NAMALWA (cell line): Measurements from ENCODE around the gene RPRD2.
A peak's percentile ranks its signal among the peaks of the same experiment; 100 is the strongest.
"Not testable (repeated sequence)": the region's sequence is repeated elsewhere in the genome, so short reads cannot be mapped to it uniquely, and the experiment has no call there.

ENCODE experiments used
- DNase-seq: peaks from one replicate; pipeline ENCODE4 v3.0.0-alpha.2; 2015; ENCODE audit warnings: low spot score

RPRD2 gene

DNA sequence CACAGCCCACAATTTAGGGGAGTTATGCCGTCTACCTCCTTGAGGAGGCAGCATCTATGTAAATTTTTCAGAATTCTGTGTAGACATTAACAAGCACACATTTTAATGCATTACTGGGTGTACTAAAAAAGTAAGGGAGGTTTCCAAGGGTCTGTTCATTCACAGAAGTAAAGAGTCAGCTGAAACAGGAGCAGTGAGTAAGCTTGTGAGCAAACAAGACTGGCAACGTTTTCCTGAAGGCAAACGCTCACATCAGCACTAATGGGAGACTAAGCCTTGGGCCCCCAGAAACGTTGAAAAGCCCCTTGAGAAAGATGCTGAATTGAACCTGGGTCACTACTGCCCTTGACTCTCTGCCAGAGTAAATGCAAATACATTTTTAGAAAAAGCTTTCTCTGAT lies 25.7 kb downstream of the RPRD2 start:
- no peak for DNase-seq

DNA sequence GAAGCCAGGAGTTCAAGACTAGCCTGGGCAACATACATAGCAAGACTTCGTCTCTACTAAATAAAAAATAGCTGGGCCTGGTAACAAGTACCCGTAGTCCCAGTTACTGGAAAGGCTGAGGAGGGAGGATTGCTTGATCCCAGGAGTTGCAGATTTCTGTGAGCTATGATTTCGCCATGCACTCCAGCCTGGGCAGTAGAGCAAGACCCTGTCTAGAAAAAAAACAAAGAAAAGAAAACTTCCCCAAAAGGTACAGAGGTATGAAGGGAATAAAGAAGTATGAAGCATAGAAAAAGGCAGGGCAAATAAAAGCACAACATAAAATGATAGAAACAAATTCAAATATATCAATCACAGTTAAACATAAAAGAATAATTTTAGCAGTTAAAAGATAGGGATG lies 28.7 kb downstream of the RPRD2 start:
- no peak for DNase-seq

DNA sequence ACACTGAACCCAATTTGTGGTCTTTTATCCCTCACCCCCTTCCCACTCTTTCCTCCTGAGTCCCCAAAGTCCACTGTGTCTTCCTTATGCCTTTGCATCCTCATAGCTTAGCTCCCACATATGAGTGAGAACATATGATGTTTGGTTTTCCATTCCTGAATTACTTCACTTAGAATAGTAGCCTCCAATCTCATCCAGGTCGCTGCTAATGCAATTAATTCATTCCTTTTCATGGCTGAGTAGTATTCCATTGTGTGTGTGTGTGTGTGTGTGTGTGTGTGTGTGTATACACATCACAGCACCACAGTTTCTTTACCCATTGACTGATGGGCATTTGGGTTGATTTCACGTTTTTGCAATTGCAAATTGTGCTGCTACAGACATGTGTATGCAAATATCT lies 31.2 kb downstream of the RPRD2 start:
- not testable (repeated sequence) for DNase-seq

DNA sequence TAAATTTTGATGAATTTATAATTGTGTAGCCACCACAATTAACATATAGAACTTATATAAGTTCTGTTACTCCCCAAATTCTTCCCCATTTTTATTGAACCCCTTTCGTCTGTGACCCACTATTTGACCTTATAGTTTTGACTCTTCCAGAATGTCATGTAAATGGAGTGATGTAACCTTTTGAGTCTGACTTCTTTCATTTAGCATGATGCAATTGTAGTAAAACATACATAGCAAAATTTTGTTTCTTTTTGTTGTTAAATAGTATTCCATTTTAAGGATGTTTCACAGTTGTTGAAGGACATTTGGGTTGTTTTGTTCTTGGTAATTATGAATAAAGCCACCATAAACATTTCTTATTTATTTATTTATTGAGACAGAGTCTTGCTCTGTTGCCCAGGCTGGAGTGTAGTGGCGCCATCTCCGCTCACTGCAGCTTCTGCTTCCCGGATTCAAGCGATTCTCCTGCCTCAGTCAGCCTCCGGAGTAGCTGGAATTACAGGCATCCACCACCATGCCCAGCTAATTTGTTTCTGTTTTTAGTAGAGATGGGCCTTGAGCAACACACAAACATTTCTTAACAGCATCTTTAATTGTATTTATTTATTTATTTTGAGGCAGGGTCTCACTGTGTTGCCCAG lies 33.6 kb downstream of the RPRD2 start:
- no peak for DNase-seq

DNA sequence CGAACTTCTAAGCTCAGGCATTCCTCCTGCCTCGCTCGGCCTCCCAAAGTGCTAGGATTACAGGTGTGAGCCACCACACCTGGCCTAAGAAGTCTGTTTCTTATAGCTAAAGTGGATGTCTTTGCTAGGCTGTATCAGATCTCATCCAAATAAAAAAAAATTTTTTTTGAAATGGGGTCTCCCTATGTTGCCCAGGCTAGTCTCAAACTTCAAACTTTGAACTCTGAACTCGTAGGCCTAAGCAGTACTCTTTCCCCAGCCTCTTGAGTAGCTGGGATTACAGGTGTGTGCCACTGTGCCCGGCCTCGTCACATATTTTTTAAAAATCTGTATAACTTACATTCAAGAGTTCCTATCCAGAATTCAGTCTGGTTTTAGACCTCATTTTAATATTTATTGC lies 40.5 kb downstream of the RPRD2 start:
- no peak for DNase-seq

DNA sequence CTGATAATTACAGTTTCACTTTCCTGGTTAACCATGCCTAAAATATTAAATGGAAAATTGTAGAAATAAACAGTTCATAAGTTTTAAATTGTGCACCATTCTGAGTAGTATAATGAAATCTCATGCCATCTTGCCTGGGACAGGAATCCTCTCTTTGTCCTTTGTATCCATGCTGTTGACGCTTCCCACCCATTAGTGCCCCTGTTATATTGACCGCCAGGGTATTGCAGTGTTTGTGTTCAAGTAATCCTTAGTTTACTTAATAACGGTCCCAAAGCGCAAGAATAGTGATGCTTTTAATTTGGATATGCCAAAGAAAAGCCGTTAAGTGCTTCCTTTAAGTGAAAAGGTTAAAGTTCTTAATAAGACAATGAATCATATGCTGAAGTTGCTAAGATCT lies 41.7 kb downstream of the RPRD2 start:
- DNase-seq = no peak

DNA sequence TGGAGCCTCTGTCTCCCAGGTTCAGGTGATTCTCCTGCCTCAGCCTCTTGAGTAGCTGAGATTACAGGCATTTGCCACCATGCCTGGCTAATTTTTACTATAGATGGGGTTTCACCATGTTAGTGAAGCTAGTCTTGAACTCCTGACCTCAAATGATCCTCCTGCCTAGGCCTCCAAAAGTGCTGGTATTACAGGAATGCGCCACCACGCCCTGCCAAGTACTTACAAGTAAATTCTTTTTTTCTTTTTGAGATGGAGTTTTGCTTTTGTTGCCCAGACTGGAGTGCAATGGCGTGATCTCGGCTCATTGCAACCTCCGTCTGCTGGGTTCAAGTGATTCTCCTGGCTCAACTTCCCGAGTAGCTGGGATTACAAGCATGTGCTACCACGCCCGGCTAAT lies 42.5 kb downstream of the RPRD2 start:
- DNase-seq = no peak

DNA sequence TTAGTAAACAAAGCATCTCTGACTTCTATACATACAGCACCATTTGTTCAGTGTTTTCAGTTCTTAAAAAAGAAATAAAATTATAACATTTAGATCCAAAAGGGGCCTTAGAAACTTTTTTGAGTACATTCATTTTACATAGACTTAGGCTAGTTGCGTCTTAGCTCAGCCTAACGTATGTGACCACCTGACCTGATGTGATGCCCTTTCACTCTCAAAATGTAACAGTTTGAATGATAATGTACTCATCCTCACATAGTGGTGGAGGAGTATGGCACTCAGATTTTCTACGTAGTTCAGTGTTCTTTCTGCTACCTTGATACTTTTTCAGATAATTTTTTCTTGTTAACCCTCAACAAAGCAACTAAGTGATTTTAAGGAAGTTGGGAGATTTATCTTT lies 43.4 kb downstream of the RPRD2 start:
- no peak for DNase-seq

DNA sequence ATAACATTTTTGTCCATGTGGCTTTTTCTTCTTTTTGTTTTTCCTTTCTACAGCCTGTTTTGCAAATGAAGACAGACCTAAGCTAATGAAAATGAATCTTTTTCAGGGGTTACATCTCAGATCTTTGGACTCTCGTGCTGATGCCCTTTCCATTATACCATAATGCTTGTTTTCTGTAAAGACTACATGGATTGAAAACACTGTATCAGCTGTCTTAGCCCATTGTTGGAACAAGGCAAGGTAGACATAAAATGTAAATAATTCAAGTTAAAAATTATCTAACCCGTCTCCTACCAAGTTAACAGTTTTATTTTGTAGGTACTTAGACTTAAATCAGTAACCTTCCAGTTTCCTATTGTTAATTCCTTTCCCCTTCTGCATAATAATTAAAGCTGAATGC lies 44.9 kb downstream of the RPRD2 start:
- DNase-seq = no peak

DNA sequence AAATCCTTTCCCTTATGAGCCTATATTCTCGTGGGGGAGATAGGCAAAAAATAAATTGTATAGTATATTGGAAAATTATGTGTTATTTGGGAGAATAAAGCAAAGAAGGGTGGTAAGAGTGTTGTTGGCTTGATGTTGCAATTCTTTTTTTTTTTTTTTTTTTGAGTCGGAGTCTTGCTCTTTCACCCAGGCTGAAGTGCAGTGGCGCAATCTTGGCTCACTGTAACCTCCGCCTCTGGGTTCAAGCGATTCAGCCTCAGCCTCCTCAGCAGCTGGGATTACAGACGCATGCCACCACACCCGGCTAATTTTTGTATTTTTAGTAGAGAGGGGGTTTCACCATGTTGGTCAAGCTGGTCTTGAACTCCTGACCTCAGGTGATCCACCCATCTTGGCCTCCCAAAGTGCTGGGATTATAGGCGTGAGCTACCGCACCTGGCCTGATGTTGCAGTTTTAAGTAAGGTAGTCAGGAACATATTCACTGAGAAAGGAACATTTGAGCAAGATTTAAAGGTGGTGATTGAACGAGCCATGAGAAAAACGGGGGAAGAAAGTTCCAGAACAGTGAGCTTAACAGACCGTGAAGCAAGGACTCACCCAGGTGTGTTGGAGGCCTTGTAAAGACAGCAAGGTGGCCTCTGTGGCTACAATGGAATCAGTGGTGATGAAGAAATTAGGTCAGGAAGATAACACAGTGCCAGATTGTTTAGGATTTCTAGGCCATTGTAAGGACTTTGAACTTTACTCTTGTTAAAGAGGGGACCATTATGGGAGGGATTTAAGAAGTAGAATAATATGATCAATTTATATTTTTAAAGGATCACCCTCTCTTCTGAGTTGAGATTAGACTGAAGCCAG lies 45.8 kb downstream of the RPRD2 start:
- no peak for DNase-seq

DNA sequence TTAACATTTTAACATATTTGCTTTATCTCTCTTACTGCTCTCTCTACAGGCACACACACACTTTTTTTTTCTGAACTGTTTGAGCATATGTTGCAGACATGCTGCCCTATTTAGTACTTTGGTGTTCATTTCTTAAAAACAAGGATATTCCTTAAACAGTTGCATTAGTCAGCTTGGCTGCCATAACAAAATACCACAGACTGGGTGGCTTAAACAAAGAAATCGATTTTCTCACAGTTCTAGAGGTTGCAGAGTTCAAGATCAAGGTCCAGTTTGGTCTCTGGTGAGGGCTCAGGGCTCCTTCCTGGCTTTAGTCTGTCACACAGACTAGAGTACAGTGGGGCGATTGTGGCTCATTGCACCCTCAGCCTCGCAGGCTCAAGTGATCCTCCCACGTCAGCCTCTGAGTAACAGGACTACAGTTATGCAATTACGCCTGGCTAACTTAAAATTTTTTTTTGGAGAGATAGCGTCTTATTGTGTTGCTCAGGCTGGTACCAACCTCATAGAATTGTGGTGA lies 46.7 kb downstream of the RPRD2 start:
- DNase-seq = no peak

DNA sequence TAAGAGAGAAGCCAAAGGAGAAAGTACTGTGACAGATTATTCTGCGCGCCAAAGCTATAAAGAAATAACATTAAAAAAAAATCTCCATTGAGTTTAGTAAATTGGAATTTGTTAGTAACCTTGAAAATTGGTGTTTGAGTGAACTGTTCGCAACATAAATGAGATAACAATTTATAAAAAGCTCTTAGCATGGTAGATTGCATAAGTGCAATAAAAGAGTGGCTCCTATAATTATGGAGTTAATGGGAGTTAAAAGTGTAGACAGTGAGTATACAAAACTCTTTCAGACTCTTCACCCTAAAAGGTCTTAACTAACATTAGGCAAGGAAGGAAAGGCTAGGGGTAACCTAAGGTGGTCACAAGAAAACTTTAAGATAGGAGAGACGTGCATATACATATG lies 50.6 kb downstream of the RPRD2 start:
- no peak for DNase-seq

DNA sequence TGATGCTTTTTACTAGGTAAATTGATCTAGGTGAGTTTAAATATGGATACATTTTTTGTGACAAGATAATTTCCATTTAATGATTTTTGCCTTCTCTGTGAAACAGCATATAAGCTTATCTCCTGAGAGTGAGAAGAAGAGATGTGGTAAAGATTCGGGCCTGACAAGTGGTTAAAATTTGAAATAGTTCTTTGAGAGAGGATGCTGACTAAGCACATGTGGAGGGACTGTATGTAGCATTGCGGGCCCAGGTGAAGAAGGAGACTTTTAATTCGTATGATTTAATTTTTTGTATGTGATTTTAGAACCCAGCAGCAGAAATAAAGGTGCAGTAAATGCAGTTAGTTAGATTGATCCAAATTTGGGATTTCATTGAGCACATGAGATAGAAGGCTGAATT lies 51.9 kb downstream of the RPRD2 start:
- DNase-seq = no peak

DNA sequence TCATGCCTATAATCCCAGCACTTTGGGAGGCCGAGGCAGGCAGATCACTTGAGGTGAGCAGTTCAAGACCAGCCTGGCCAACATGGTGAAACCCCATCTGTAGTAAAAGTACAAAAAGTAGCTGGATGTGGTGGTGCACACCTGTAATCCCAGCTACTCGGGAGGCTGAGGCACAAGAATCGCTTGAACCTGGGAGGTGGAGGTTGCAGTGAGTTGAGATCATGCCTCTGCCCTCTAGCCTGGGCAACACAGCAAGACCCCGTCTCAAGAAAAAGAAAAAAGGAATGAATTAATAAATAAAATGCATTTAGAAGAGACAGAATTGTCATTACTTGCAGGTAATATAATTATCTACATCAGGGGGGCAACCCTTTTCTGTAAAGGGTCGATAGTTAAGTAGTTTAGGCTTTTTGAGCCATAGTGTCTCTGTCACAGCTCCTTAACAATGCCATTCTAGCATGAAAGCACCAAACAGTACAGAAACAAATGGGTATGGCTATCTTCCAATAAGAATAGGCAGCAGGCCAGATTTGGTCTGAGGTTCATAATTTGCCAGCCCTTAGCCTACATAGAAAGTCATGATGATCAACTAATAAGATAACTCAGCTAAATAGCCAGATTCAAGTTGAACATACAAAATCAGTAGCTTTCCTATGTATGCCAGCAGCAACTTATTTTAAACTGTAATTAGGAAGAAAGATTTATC lies 56.8 kb downstream of the RPRD2 start:
- DNase-seq = no peak

DNA sequence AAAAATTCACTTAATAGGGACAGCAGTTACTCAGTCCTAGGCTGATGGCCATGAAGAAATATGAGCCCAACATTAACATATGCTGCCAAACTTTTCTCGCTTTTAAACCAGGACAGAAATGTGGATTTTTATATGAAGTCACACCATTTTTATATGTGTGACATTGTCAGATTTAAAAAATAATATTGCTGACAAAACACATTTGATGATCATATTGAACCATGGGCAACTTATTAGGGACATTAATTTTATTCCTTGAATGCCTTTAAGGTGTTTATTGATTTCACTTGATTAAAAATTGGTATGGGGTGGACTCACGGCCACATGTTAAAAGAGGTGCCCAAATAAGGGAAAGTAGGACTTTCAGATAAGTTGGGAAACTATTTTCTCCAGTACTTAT lies 58.6 kb downstream of the RPRD2 start:
- no peak for DNase-seq

DNA sequence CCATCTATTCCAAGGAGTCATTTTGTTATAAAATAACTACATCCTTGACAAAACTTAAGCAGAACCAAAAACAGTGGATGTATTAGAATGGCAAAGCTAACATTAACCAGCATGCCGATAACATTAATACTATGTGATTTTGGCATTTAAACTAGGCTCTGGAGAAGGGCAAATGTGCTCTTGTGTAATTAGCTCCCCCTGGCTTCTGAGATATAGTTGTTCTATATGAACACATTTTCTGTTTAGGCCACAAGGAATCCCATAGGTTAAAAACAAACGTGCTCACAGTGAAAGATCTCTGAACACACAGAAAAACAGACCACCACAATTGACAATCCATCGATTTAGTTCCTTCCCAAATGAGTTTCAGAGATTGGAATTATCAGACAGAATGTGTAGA lies 65.9 kb downstream of the RPRD2 start:
- DNase-seq = peak; percentile 60

DNA sequence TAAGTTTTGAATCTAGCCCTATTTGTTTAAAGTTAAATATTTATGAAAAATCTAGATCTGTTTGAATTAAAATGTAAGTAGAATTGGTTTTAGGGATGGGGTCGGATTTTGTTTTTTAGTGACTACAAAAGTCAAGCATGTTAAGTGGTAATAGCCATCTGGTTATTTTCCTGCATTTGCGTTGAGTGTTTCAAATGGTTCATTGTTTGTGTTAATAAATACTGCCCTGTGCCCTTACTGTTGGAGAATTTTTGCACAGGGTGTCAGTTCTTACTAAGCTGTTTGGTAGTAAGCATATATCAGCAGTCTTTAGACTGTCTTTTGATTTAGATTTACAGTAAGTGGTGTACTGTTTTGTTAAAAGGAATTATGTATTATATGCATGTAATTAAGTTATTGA lies 77.2 kb downstream of the RPRD2 start:
- DNase-seq = no peak

DNA sequence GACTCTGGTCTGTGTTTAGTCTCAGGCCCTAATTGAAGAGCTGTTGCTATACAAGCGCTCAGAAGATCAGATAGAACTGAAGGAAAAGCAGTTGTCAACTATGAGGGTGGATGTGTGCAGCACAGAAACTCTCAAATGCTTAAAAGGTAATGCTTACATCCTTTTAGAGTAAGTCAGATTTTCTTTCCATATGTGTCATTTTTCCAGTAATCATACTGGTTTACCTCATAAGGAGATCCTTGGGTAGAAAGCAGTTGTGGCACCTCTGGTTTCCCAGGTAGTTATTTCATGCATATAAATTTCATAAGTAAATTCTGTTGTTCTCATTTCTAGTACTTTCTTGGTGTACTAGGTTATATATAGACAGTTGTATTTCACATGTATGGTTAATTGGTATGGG lies 80.3 kb downstream of the RPRD2 start:
- DNase-seq = no peak

DNA sequence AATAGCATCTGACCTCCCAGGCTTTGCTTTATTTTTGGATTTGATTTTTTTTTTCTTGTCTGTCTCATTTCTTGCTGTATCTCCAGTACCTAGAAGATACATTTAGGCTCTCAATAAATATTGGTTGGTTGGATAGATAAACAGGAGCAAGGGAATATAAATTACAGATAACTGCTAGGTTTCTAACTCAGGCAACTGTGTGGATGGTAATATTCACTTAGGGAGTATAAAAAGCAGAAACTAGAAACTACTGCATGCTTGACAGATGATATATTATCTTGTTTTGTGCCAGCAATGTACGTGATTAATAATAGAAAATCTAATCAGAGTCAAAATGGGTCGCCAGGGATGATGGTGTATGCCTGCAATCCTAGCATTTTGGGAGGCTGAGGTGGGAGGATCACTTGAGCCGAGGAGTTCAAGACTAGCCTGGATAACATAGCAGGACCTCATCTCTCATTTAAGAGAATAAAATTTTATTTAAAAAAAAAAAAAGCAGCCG lies 92.2 kb downstream of the RPRD2 start:
- no peak for DNase-seq

DNA sequence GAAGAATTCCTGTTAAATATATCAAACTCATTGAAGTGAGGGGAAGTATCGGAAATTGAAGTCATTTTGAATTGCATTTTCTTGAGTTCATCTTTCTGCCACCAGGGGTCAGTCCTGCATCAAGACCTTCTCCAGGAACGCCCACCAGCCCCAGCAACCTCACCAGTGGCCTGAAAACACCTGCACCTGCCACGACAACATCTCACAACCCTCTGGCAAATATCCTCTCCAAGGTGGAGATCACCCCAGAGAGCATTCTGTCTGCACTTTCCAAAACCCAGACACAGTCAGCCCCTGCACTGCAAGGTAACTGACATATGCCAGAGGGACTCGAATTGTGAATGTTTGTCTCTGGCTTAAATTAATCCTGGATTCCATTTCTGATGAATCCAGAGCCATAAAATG lies 100.5 kb downstream of the RPRD2 start:
- DNase-seq = peak; percentile 87

DNA sequence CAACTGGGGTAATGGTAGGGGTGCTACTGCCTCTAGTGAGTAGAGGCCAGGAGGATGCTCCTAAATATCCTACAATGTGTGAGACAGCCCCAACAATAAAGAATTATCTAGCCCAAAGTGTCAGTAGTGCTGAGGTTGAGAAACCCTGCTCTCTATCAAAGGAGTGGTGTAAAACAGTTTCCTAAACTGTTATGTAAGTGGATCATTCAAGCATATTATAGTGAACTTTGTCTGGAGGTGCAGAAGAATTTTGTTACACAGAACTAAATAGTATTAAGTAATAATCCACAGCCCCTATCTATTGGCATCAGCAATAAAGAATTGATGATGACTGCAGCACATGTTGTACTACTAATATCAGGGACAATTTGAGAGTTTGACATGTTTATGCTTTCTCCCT lies 103.0 kb downstream of the RPRD2 start:
- DNase-seq = no peak

DNA sequence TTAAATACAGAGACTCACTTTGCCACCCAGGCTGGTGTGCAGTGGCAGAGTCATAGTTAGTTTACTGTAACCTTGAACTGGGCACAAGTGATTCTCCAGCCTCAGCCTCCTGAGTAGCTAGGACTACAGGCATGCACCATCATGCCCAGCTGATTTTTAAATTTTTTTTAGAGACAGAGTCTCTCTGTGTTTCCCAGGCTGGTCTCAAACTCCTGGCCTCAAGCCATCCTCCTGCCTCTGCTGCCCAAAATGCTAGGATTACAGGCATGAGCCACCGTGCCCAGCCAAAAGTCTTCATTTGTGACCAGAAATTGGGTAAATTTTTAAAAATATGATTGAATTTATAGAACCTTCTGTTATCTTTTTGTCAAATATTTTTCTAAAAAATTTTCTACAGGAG lies 105.3 kb downstream of the RPRD2 start:
- no peak for DNase-seq
